Neutrophil (primary cell): ENCODE measurements around the gene PLXNA2.

Source experiments
- H3K27ac ChIP-seq: fragments of 200-600 bp; sonication (generic); 2 replicates; pipeline ENCODE4 v1.5.1; 2016; ENCODE audit warnings: mild to moderate bottlenecking, moderate library complexity
- H3K27me3 ChIP-seq: fragments of 200-600 bp; sonication (generic); 2 replicates; pipeline ENCODE4 v1.6.0; 2016; ENCODE audit warnings: mild to moderate bottlenecking
- H3K36me3 ChIP-seq: fragments of 200-600 bp; sonication (generic); 2 replicates; pipeline ENCODE4 v1.5.1; 2017
- H3K4me1 ChIP-seq, 2 experiments: fragments of 200-600 bp in 1 of 2; sonication (generic) in 1 of 2; 1 replicate in 1 of 2; 2 replicates in 1 of 2; pipeline versions ENCODE4 v1.5.1 to v1.6.1; 2013 to 2016; ENCODE audit warnings: low read depth in 1 of 2, low read length in 1 of 2, mild to moderate bottlenecking in 1 of 2, moderate library complexity in 1 of 2; ENCODE audit not compliant: control insufficient read depth in 1 of 2, insufficient read depth in 1 of 2
- H3K4me3 ChIP-seq, 2 experiments: fragments of 200-600 bp in 1 of 2; sonication (generic) in 1 of 2; 1 replicate in 1 of 2; 2 replicates in 1 of 2; pipeline ENCODE4 v1.5.1; 2013 to 2016; ENCODE audit warnings: low read depth in 1 of 2, low read length in 1 of 2, mild to moderate bottlenecking in 1 of 2, moderate library complexity in 1 of 2
- H3K9me3 ChIP-seq: fragments of 200-600 bp; sonication (generic); 2 replicates; pipeline ENCODE4 v1.5.1; 2016
- TF ChIP-seq, protein P1 (sequence below): fragments of 200-600 bp; sonication (generic); IDR thresholded peaks from 2 replicates; pipeline ENCODE4 v1.5.1; 2016; ENCODE audit warnings: antibody characterized with exemption

PLXNA2 gene

DNA sequence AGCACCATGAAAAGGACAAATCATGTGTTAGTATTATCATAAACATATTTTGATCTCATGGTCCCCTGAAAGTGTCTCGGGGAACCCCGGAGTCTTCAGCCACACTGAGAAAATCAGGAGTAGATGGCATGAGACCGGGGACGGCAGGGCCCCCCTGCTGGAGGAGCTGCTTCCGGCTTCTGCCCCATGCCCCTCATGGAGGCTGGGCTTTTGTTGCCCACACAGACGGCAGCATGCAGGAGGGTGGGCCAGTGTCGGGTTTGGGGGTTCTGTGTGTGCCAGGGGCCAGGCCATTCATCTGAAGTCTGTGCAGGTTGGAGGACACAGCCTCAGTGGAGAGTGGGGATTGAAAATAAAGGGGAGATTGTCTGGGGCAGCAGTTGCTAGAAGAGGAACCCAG is 258.2 kb downstream of the PLXNA2 start:
- H3K27ac ChIP-seq = no peak overlapping the region
- no peaks in the 10 kb centered on the region for H3K36me3 ChIP-seq
- TF ChIP-seq, protein P1, sequence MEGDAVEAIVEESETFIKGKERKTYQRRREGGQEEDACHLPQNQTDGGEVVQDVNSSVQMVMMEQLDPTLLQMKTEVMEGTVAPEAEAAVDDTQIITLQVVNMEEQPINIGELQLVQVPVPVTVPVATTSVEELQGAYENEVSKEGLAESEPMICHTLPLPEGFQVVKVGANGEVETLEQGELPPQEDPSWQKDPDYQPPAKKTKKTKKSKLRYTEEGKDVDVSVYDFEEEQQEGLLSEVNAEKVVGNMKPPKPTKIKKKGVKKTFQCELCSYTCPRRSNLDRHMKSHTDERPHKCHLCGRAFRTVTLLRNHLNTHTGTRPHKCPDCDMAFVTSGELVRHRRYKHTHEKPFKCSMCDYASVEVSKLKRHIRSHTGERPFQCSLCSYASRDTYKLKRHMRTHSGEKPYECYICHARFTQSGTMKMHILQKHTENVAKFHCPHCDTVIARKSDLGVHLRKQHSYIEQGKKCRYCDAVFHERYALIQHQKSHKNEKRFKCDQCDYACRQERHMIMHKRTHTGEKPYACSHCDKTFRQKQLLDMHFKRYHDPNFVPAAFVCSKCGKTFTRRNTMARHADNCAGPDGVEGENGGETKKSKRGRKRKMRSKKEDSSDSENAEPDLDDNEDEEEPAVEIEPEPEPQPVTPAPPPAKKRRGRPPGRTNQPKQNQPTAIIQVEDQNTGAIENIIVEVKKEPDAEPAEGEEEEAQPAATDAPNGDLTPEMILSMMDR = no peak
- peaks cover 2% of the 10 kb centered on the region for H3K27me3 ChIP-seq
- no peak overlapping the region for H3K4me3 ChIP-seq
- H3K9me3 ChIP-seq = no peaks in the 10 kb centered on the region
- no peaks in the 10 kb centered on the region for H3K4me1 ChIP-seq

DNA sequence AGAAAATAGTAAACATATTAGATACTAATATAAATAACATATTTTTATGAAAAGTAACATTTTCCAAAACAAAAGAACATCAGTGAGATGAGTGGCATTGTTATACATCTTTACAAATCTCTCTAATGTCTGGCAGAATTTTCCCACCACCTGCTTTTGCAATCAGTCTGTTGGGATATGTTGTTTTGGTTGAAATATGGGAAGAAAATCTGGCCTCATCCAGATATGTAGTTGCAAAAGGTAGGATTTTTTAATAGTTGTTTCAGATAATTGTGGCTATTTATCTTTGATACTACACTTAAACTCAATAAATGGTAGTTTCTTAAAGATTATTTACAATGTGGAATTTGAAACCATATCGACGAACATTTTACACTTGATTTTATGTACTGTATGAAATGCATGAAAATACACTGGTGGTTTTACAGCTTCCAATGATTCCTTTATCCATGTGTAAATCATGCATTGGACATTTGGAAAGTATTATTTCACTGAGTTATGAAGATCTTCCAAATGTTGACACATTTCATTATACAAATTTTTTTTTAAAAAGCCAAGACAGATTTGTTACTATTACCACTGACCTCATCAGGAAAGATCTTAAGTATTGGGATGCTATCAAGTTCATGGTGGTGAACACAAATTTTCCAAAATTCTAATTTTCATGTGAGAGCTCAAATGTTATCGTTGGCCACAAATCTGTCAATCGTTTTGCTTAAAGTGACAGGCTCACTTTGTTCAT is 259.2 kb downstream of the PLXNA2 start:
- no peaks in the 10 kb centered on the region for H3K36me3 ChIP-seq
- H3K4me1 ChIP-seq = no peaks in the 10 kb centered on the region
- TF ChIP-seq, protein P1 = no peak
- H3K27ac ChIP-seq = no peak overlapping the region
- peaks cover 3% of the 10 kb centered on the region for H3K27me3 ChIP-seq
- H3K9me3 ChIP-seq = no peaks in the 10 kb centered on the region
- H3K4me3 ChIP-seq = no peak overlapping the region

DNA sequence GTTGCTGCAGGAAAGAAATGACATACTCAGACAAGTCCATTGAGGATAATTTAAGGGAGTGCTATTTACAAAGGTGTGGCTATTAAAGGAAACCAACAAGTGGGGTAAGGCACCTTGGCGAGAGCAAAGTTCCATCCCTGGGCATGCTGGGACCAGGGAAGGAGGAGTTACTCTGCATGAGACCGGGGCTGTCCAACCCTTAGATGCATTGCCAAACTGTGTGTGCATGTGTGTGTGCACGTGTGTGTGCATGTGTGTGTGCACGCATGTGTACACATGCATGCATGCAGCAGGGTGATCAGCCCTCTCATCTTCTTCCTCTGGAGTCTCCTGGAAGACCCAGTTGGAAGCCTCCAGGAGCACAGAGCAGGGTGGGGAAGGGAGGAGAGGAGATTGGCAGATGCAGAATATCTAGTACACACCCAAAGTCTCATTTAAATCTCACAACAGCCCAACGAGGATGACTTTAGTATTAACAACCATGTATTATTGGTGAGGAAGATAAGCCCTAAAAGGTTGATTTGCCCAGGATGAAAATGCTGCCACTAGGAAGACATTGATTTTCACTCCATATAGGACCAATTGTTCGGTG is 261.0 kb downstream of the PLXNA2 start:
- Histone ChIP-seq H3K36me3 (no peaks in the 10 kb centered on the region), H3K27me3 (peaks cover 3% of the 10 kb centered on the region), H3K4me1 (no peaks in the 10 kb centered on the region), H3K4me3 (no peak overlapping the region), H3K27ac (no peak overlapping the region), H3K9me3 (no peaks in the 10 kb centered on the region)
- TF ChIP-seq, protein P1 = no peak

DNA sequence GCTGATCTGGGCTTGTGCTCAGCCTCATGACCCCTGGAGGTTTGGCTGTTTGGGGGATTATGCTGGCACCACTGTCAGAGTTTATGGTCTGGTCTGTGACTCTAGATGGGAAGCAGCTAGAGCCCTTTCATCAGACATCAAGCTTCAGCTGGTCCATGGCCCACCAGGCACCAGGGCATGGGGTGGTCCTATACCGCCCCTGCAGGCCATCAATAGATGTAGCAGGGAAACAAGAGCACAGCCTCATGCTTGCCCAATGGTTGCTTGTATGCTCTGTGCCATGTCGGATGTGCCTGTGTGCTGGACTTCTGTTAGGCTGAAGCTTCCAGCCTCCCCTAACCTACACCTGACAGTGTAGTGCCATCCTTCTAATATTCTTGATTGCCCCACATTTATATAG is 262.2 kb downstream of the PLXNA2 start:
- TF ChIP-seq, protein P1 = no peak
- Histone ChIP-seq H3K27me3 (peaks cover 3% of the 10 kb centered on the region), H3K4me1 (no peaks in the 10 kb centered on the region), H3K27ac (no peak overlapping the region), H3K9me3 (no peaks in the 10 kb centered on the region), H3K36me3 (no peaks in the 10 kb centered on the region), H3K4me3 (no peak overlapping the region)

DNA sequence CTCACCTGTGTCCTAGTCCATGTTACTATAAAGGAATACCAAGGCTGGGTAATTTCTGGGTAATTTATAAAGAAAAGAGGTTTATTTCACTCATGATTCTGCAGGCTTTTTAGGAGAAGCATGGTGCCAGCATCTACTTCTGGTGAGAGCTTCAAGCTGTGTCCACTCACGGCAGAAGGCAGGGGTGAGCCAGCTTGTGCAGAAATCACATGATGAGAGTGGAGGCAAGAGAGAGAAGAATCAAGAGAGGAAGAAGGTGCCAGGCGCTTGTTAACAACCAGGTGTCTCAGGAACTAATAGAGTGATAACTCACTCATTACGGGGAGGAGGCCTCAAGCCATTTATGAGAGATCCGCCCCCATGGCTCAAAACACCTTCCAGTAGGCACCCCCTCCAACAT is 265.7 kb downstream of the PLXNA2 start:
- Histone ChIP-seq H3K4me3 (no peak overlapping the region), H3K4me1 (no peaks in the 10 kb centered on the region), H3K27ac (no peak overlapping the region), H3K36me3 (no peaks in the 10 kb centered on the region), H3K9me3 (no peaks in the 10 kb centered on the region), H3K27me3 (peaks cover 3% of the 10 kb centered on the region)
- TF ChIP-seq, protein P1 = no peak
